GM20431 (cell line): ENCODE data around the gene UGT2B10.

ENCODE experiments used
- in situ Hi-C: fragments of 300-500 bp; cut with MseI, MboI; formaldehyde crosslinking; loops from one replicate; pipeline ENCODE4 v1.15.0; 2020; ENCODE audit warnings: low sequenced_read_pairs; ENCODE audit not compliant: unreplicated experiment

The UGT2B10 gene

DNA sequence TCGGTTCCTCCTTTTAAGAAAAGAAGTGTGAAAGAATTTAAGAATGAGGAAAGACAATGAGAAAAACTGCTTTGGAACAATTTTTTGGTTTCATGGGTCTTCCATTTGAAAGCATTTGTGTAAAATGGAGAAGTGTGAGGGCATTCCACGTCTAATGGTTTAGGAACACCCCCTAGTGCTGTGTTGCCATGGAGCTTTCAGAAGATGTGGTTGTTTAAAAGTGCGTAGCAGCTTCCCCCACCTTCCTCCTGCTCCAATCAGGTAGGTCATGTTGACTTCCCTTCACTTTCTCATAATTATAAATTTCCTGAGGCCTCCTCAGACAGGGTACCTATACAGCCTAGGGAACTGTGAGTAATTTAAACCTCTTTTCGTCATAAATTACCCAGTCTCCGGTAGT lies 50.0 kb downstream of the UGT2B10 start:
- in situ Hi-C loops: no loop called here

DNA sequence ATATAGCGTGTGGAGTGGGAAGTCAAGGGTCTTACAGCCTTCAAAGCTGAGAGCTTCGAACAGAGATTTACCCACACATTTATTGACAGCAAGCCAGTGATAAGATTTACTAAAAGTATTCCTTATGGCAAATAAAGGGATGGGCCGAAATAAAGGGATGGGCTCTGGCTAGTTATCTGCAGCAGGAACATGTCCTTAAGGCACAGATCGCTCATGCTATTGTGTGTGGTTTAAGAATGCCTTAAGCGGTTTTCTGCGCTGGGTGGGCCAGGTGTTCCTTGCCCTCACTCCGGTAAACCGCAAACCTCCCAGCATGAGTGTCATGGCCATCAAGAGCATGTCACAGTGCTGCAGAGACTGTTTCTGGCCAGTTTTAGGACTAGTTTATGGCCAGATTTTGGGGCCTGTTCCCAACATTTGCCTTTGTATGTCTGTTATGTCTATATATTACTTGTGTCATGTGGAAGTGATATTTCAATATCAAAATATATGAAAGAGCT lies 53.5 kb downstream of the UGT2B10 start:
- in situ Hi-C loops: no loop called here

DNA sequence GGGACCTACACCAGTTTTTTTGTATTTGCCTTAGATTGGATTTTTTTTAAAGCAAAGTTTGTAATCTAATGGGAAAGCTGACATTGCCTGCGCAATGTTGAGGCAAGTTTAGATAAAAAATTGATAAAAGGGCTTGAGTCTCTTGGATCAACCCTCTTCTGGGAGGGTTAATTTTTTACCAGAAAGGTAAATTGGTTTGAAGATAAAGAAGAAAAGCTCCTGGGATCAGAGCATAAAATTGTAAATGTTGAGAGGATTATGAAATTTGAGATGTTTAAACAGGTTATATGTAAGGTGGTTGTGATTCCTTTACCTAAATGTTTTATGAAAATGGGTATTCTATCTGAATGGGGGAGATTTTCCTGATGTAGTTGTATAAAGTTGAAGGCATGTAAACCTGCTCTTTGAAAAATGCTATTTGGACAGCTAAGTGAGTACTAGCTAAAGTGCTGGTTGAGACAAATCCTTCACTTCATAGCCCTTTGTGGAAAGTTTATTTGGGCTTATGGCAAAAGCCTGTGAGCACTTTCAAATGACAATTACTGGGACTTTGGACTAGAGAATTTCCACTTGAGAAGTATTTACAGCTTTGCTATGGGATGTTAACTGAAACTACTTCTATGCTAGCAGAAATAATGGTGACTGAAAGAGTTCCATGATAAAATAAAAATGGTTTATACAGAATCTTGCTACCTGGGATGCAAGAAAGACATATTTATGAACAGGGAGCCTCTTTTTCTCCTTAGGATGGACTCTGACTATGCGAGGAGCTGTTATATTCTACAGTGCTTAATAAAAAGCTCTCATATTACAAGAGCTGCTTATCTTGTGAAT lies 56.2 kb downstream of the UGT2B10 start:
- in situ Hi-C loops: no loop called here

DNA sequence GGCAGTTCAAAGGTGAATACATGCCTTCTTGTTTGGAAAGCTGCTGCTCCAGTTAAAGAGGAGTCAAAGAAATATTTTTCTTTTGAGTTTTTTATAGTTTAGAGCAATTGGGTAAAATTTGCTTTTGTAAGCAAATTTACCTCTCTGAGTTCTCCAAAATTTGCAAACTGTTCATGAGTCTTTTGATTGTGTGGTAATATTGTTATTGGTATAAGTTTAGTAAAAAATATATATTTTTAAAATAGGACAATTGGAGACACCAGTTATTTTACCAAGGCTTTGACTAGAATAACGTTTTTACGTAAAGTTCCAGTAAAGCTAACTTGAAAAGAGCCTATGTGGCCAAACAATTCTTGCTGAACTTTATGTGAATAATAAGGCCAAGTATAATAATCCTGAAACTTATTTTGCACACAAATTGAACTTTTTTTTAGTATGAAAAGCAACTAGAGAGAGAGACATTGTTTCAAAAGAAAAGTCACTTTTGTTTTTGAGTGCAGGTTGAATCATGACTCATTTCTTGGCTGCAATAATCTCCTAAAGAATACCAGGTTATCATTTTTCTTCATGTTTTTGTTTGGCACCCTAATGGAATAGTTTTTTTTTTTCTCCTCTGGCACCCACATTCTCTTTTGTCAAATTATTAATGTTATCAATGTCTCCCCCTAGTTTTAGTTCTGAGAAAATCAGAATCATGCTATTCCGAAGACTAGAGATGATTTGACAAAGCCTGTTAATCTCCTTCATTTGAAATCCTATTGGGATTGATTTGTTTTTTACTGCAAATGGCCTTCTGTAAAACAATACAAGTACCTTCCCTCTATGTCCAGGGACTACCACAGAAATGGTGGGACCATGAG lies 57.1 kb downstream of the UGT2B10 start:
- in situ Hi-C loops: no loop called here

DNA sequence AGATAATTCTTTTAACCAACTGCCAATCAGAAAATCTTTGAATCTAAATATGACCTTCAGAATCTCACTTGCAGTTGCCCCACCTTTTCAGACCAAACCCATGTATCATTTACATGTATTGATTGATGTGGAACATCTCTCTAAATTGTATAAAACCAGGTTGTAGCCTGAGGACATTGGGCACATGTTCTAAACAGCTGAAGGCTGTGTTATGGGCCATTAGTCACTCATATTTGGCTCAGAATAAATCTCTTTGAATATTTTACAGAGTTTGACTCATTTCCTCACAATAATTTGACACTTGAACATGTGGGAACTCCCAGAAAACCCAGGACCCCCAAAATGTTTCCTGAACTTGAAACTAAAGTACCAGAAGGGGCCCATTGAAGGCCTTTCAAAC lies 58.7 kb downstream of the UGT2B10 start:
- in situ Hi-C loops: no loop called here

DNA sequence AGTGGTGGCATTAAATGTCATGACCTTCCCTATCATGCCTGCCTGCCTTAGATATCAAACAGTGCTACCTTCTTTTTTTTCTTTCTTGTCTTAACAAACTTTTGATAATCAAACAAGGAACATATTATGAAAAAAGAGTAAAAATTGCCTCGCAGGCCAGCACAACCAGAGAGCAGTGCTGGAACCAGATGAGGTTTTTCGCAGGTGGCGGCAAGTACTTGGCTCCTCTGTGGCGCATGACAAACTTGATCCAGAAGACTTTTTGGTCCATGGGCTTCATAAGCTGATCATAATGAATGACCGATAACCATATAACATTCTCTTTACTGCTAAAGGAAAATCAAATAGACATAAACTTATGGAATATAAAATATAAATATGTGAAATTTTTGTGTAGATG lies 61.8 kb downstream of the UGT2B10 start:
- in situ Hi-C loops: no loop called here

DNA sequence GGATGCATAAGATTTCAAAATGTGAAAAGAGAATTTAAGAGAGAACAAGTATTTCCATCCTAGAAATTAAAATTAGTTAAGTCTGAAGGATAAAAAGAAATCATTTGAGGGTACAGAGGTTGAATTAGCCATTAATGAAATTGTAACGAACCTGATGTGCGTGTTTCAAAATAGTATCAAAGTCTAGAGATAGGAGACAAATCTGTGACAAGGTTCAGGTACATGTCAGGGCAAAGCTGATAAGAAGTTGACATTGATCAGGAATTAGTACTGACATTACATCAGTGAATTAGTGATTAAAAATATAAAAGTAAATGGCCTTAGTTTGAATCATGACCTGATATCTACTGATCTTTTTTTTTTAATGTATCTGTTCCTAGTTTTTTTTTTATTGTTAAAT lies 62.3 kb downstream of the UGT2B10 start:
- in situ Hi-C loops: no loop called here
